ENCODE results near the gene CTRB1.

The CTRB1 gene

GRCh38 chr16:75252946-75253911, 34.4 kb downstream of the CTRB1 start:
- in situ Hi-C loops (cut with MboI; ENCODE audit: low sequenced_read_pairs), result no loop called here

GRCh38 chr16:75254359-75254837, 35.6 kb downstream of the CTRB1 start:
- in situ Hi-C loops (cut with MboI; ENCODE audit: low sequenced_read_pairs), result no loop called here

- in situ Hi-C loops (cut with MboI; ENCODE audit: low sequenced_read_pairs), result no loop called here
Measured at GRCh38 chr16:75256059-75256571, 37.3 kb downstream of the CTRB1 start.

GRCh38 chr16:75256696-75257343, 38.0 kb downstream of the CTRB1 start:
- in situ Hi-C loops (cut with MboI; ENCODE audit: low sequenced_read_pairs), result no loop called here

GRCh38 chr16:75257886-75258806, 39.4 kb downstream of the CTRB1 start:
- in situ Hi-C loops (cut with MboI; ENCODE audit: low sequenced_read_pairs), result no loop called here

- in situ Hi-C loops (cut with MboI; ENCODE audit: low sequenced_read_pairs), result no loop called here
Measured at GRCh38 chr16:75258807-75259141, 40.0 kb downstream of the CTRB1 start.

GRCh38 chr16:75260851-75261589, 42.2 kb downstream of the CTRB1 start:
- in situ Hi-C loops (cut with MboI; ENCODE audit: low sequenced_read_pairs), result no loop called here

GRCh38 chr16:75261590-75262078, 42.8 kb downstream of the CTRB1 start:
- in situ Hi-C loops (cut with MboI; ENCODE audit: low sequenced_read_pairs), result no loop called here

- in situ Hi-C loops (cut with MboI; ENCODE audit: low sequenced_read_pairs), result no loop called here
Measured at GRCh38 chr16:75262104-75262799, 43.5 kb downstream of the CTRB1 start.

- in situ Hi-C loops (cut with MboI; ENCODE audit: low sequenced_read_pairs), result no loop called here
Measured at GRCh38 chr16:75262800-75263127, 44.0 kb downstream of the CTRB1 start.

- in situ Hi-C loops (cut with MboI; ENCODE audit: low sequenced_read_pairs), result no loop called here
Measured at GRCh38 chr16:75263291-75263962, 44.6 kb downstream of the CTRB1 start.

GRCh38 chr16:75263963-75264445, 45.2 kb downstream of the CTRB1 start:
- in situ Hi-C loops (cut with MboI; ENCODE audit: low sequenced_read_pairs), result no loop called here

- in situ Hi-C loops (cut with MboI; ENCODE audit: low sequenced_read_pairs), result no loop called here
Measured at GRCh38 chr16:75264457-75264998, 45.7 kb downstream of the CTRB1 start.

- in situ Hi-C loops (cut with MboI; ENCODE audit: low sequenced_read_pairs), result no loop called here
Measured at GRCh38 chr16:75264999-75265910, 46.5 kb downstream of the CTRB1 start.

- in situ Hi-C loops (cut with MboI; ENCODE audit: low sequenced_read_pairs), result no loop called here
Measured at GRCh38 chr16:75265911-75266701, 47.3 kb downstream of the CTRB1 start.

GRCh38 chr16:75266738-75267630, 48.2 kb downstream of the CTRB1 start:
- in situ Hi-C loops (cut with MboI; ENCODE audit: low sequenced_read_pairs), result no loop called here

All from hTERT RPE-1 (cell line).